Karpas-422 (cell line): ENCODE data around the gene SPINK9. TPM values are rescaled to one million over a fixed set of nuclear protein-coding genes. Genes with fewer than 3 reads are reported as not detected.
A peak's percentile ranks its signal among the peaks of the same experiment; 100 is the strongest.
"Not testable (repeated sequence)": the region's sequence is repeated elsewhere in the genome, so short reads cannot be mapped to it uniquely, and the experiment has no call there.

Experiments used
- DNase-seq: peaks from one replicate; pipeline ENCODE4 v3.0.0-alpha.2; 2015
- H2AFZ ChIP-seq: fragments of 200-600 bp; sonication (generic); 2 replicates; pipeline ENCODE4 v1.6.1; 2014; ENCODE audit warnings: antibody characterized with exemption, low read length, mixed read lengths
- H3K27ac ChIP-seq: fragments of 200-600 bp; sonication (generic); 2 replicates; pipeline ENCODE4 v1.5.1; 2014; ENCODE audit warnings: mild to moderate bottlenecking, low read length, moderate library complexity
- H3K27me3 ChIP-seq: fragments of 200-600 bp; sonication (generic); 2 replicates; pipeline ENCODE4 v1.6.1; 2014; ENCODE audit warnings: low read length, mixed read lengths
- H3K36me3 ChIP-seq: fragments of 200-600 bp; sonication (generic); 2 replicates; pipeline ENCODE4 v1.6.1; 2014; ENCODE audit warnings: low read length, mixed read lengths; ENCODE audit not compliant: insufficient read depth
- H3K4me1 ChIP-seq: fragments of 200-600 bp; sonication (generic); 2 replicates; pipeline ENCODE4 v1.6.1; 2014; ENCODE audit warnings: mild to moderate bottlenecking, low read length, mixed read lengths
- H3K4me2 ChIP-seq: fragments of 200-600 bp; sonication (generic); 2 replicates; pipeline ENCODE4 v1.6.1; 2014; ENCODE audit warnings: low read length, low read depth, mild to moderate bottlenecking; ENCODE audit not compliant: poor library complexity, severe bottlenecking
- H3K4me3 ChIP-seq: fragments of 200-600 bp; sonication (generic); 2 replicates; pipeline ENCODE4 v1.5.1; 2014; ENCODE audit warnings: mild to moderate bottlenecking, antibody characterized with exemption, low read length, mixed read lengths
- H3K79me2 ChIP-seq: fragments of 200-600 bp; sonication (generic); 2 replicates; pipeline ENCODE4 v1.6.1; 2014; ENCODE audit warnings: mild to moderate bottlenecking, low read length, mixed read lengths
- H3K9ac ChIP-seq: fragments of 200-600 bp; sonication (generic); 2 replicates; pipeline ENCODE4 v1.6.0; 2014; ENCODE audit warnings: low read length
- H3K9me2 ChIP-seq: fragments of 200-600 bp; sonication (generic), shearing (Covaris generic); replicated peaks from 2 replicates; pipeline ENCODE4 v1.6.0; 2014; ENCODE audit warnings: mild to moderate bottlenecking, low read length, moderate library complexity; ENCODE audit not compliant: insufficient read depth
- H3K9me3 ChIP-seq: fragments of 300-700, 200-600 bp; sonication (generic); 2 replicates; pipeline ENCODE4 v1.6.1; 2014; ENCODE audit warnings: low read length, mixed read lengths
- H4K20me1 ChIP-seq: fragments of 200-600 bp; sonication (generic); 2 replicates; pipeline ENCODE4 v1.6.1; 2014; ENCODE audit warnings: mild to moderate bottlenecking, antibody characterized with exemption, low read length, low read depth; ENCODE audit not compliant: insufficient read depth
- total RNA-seq: library from RNA; depleted of rRNA; stranded (reverse); fragments of >200 nt; shearing (Covaris generic); gene quantifications from 2 replicates; pipeline ENCODE4 v1.2.3, GENCODE V29; 2014; ENCODE audit warnings: low replicate concordance

The SPINK9 gene
- total RNA-seq, 1 experiment from 2014 or later = not detected

GRCh38 chr5:148314187-148314586 lies 21.2 kb upstream of the SPINK9 start:
- Histone ChIP-seq H3K9ac (no peak overlapping the region), H3K4me2 (no peak overlapping the region), H3K79me2 (no peaks in the 10 kb centered on the region), H4K20me1 (no peaks in the 10 kb centered on the region), H3K27me3 (no peaks in the 10 kb centered on the region), H3K9me3 (no peaks in the 10 kb centered on the region), H3K9me2 (no peaks in the 10 kb centered on the region), H3K27ac (no peak overlapping the region), H2AFZ (no peak overlapping the region), H3K36me3 (no peaks in the 10 kb centered on the region), H3K4me3 (no peak overlapping the region), H3K4me1 (no peaks in the 10 kb centered on the region)
- no peak for DNase-seq

DNA sequence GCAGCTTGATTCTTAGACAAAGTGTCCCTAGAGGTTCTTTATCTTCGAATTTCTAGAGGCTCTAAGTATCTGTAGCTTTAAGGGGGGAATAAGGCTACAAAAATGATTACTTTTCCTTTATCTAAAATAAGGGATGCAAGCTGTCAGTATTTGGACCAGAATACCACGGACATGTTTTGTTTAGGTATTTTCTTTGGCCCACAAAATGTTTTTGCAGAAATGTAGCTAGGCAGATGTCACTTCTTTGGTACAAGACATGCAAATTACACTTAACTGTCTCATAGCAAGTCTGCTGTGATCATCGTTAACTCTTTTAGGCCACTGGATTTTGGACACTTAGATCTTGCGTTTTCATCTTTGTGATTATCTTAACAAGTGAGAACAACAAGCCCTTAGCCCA lies 20.6 kb upstream of the SPINK9 start:
- Histone ChIP-seq H4K20me1 (no peaks in the 10 kb centered on the region), H3K9me3 (no peaks in the 10 kb centered on the region), H3K9me2 (no peaks in the 10 kb centered on the region), H3K4me2 (no peak overlapping the region), H3K4me3 (no peak overlapping the region), H3K36me3 (no peaks in the 10 kb centered on the region), H3K27me3 (no peaks in the 10 kb centered on the region), H3K79me2 (no peaks in the 10 kb centered on the region), H3K27ac (no peak overlapping the region), H3K9ac (no peak overlapping the region), H2AFZ (no peak overlapping the region), H3K4me1 (no peaks in the 10 kb centered on the region)
- DNase-seq = no peak

- H3K9ac ChIP-seq, DNase-seq, H3K27ac ChIP-seq, H2AFZ ChIP-seq, H3K27me3 ChIP-seq, H3K79me2 ChIP-seq, H3K9me2 ChIP-seq, H3K4me3 ChIP-seq, H4K20me1 ChIP-seq, H3K4me2 ChIP-seq, H3K9me3 ChIP-seq, H3K36me3 ChIP-seq, H3K4me1 ChIP-seq: not testable (repeated sequence)
These were observed 15.1 kb upstream of the SPINK9 start for GRCh38 chr5:148320011-148320963.

GRCh38 chr5:148333262-148333849 lies 2.0 kb upstream of the SPINK9 start:
- no peaks in the 10 kb centered on the region for H3K36me3 ChIP-seq
- H3K4me2 ChIP-seq = no peak overlapping the region
- H4K20me1 ChIP-seq = no peaks in the 10 kb centered on the region
- no peak for DNase-seq
- H3K4me3 ChIP-seq = no peak overlapping the region
- H3K9ac ChIP-seq = no peak overlapping the region
- no peak overlapping the region for H3K27ac ChIP-seq
- no peak overlapping the region for H2AFZ ChIP-seq
- H3K79me2 ChIP-seq = no peaks in the 10 kb centered on the region
- H3K4me1 ChIP-seq = peaks cover 9% of the 10 kb centered on the region
- H3K9me3 ChIP-seq = no peaks in the 10 kb centered on the region
- no peaks in the 10 kb centered on the region for H3K27me3 ChIP-seq
- no peaks in the 10 kb centered on the region for H3K9me2 ChIP-seq

DNA sequence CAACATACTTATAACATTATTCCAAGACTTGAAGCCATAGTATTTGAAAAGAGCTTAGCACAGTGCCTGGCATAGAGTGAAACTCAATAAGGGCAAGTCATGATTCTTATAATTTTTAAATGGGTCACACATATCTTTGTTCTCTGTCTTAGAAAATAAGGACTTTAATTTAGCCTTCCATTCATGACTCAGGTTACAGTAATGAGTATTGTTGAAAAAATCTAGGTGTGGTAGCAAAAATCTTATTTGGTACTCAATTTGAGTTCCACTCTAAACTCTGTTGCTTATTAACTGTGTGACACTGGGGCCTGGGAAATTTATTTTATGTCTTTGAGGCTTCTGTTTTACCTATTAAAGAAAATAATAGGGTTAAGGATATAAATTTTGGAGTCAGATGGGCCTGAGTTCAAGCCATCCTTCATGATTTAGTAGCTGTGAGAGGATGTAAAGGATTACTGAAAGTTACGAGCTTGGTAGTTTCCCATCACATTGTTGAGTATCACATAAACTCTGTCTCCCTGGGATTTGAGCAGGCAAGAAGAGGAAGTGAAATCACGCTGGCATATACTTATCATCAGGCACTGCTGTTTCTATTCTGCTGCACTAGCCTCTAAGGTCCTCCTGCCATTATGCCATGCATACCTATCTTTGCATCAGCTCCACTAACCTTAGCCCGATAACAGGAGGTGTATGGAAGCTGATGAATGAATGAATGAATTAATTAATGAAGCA lies 1.5 kb downstream of the SPINK9 start:
- H3K36me3 ChIP-seq = no peaks in the 10 kb centered on the region
- H3K9me3 ChIP-seq = no peaks in the 10 kb centered on the region
- H3K27ac ChIP-seq = no peak overlapping the region
- H4K20me1 ChIP-seq = no peaks in the 10 kb centered on the region
- peak; percentile 72 for DNase-seq
- H3K79me2 ChIP-seq = no peaks in the 10 kb centered on the region
- H3K27me3 ChIP-seq = no peaks in the 10 kb centered on the region
- H3K4me1 ChIP-seq = peaks cover 9% of the 10 kb centered on the region
- no peak overlapping the region for H3K4me3 ChIP-seq
- no peak overlapping the region for H2AFZ ChIP-seq
- H3K9me2 ChIP-seq = no peaks in the 10 kb centered on the region
- H3K9ac ChIP-seq = no peak overlapping the region
- H3K4me2 ChIP-seq = no peak overlapping the region

- Histone ChIP-seq H3K4me2 (no peak overlapping the region), H3K79me2 (no peaks in the 10 kb centered on the region), H3K9me3 (no peaks in the 10 kb centered on the region), H3K4me3 (no peak overlapping the region), H2AFZ (no peak overlapping the region), H3K4me1 (no peaks in the 10 kb centered on the region), H3K27me3 (no peaks in the 10 kb centered on the region), H3K36me3 (no peaks in the 10 kb centered on the region), H3K9me2 (no peaks in the 10 kb centered on the region), H4K20me1 (no peaks in the 10 kb centered on the region), H3K9ac (no peak overlapping the region), H3K27ac (no peak overlapping the region)
- DNase-seq = no peak
These were observed 7.1 kb downstream of the SPINK9 start for GRCh38 chr5:148342371-148343045.

GRCh38 chr5:148343046-148343407 lies 7.7 kb downstream of the SPINK9 start:
- Histone ChIP-seq H3K4me2 (no peak overlapping the region), H3K9ac (no peak overlapping the region), H3K9me3 (no peaks in the 10 kb centered on the region), H3K4me1 (no peaks in the 10 kb centered on the region), H3K4me3 (no peak overlapping the region), H2AFZ (no peak overlapping the region), H4K20me1 (no peaks in the 10 kb centered on the region), H3K27ac (no peak overlapping the region), H3K9me2 (no peaks in the 10 kb centered on the region), H3K79me2 (no peaks in the 10 kb centered on the region), H3K27me3 (no peaks in the 10 kb centered on the region), H3K36me3 (no peaks in the 10 kb centered on the region)
- no peak for DNase-seq
